HEK293 (cell line): ENCODE data around the gene PPP2R2B.

Experiments used
- CTCF ChIA-PET: fragments of 350-600 bp; formaldehyde crosslinking; extraction: SDS; loops from one replicate; lab custom pipeline; 2021; ENCODE audit warnings: antibody characterized with exemption; lab: Yijun Ruan, JAX
- POLR2A ChIA-PET: fragments of 300-600 bp; formaldehyde crosslinking; extraction: SDS; loops from one replicate; lab custom pipeline; 2020; ENCODE audit warnings: antibody characterized with exemption, inconsistent platforms; lab: Yijun Ruan, JAX
- H3K27ac ChIP-seq: fragments of 200-500 bp; sonication (Bioruptor generic); 2 replicates; pipeline ENCODE4 v1.5.1; 2014; ENCODE audit warnings: low read depth, low read length, control low read depth, inconsistent platforms; ENCODE audit errors: extremely low read depth
- H3K36me3 ChIP-seq, 2 experiments: fragments of 200-500 bp in 1 of 2; sonication (Bioruptor generic) in 1 of 2; 1 replicate in 1 of 2; 2 replicates in 1 of 2; pipeline ENCODE4 v1.5.1; 2014 to 2017; ENCODE audit warnings: inconsistent platforms in 2 of 2, low read length in 2 of 2; ENCODE audit not compliant: control insufficient read depth in 2 of 2, insufficient read depth in 1 of 2
- H3K4me1 ChIP-seq: fragments of 200-500 bp; sonication (Bioruptor generic); 2 replicates; pipeline ENCODE4 v1.5.1; 2014; ENCODE audit warnings: mild to moderate bottlenecking, low read length, inconsistent platforms; ENCODE audit not compliant: control insufficient read depth, insufficient read depth
- H3K4me3 ChIP-seq: 2 replicates; pipeline ENCODE4 v1.5.1; 2011; ENCODE audit warnings: low read depth, mild to moderate bottlenecking, control low read depth, low read length, moderate library complexity
- H3K9me3 ChIP-seq: fragments of 200-500 bp; sonication (Bioruptor generic); 2 replicates; pipeline ENCODE4 v1.5.1; 2014; ENCODE audit warnings: low read depth, low read length, inconsistent platforms; ENCODE audit not compliant: control insufficient read depth, insufficient read depth
- BCL11A ChIP-seq: fragments of 450-650 bp; formaldehyde crosslinking; IDR thresholded peaks from 2 replicates; pipeline ENCODE4 v1.5.1; 2016; ENCODE audit warnings: low read depth, missing biosample characterization, missing genetic modification characterization
- BCL11B ChIP-seq: fragments of 450-650 bp; formaldehyde crosslinking; IDR thresholded peaks from 2 replicates; pipeline ENCODE4 v1.5.1; 2016; ENCODE audit warnings: low read depth, missing biosample characterization, missing genetic modification characterization
- HOXA7 ChIP-seq: sonication (generic); formaldehyde crosslinking; IDR thresholded peaks from 2 replicates; pipeline ENCODE4 v1.8.1; 2022; ENCODE audit warnings: missing genetic modification reagents, borderline replicate concordance
- KLF1 ChIP-seq: fragments of 450-650 bp; formaldehyde crosslinking; IDR thresholded peaks from 2 replicates; pipeline ENCODE4 v1.5.1; 2016; ENCODE audit warnings: missing biosample characterization, missing genetic modification characterization
- MEIS1 ChIP-seq: sonication (generic); formaldehyde crosslinking; IDR thresholded peaks from 2 replicates; pipeline ENCODE4 v1.8.1; 2022; ENCODE audit warnings: missing genetic modification reagents, mild to moderate bottlenecking, borderline replicate concordance
- SALL2 ChIP-seq: fragments of 450-650 bp; formaldehyde crosslinking; IDR thresholded peaks from 2 replicates; pipeline ENCODE4 v1.5.0; 2017; ENCODE audit warnings: missing biosample characterization, mild to moderate bottlenecking, missing genetic modification characterization, borderline replicate concordance
- SP3 ChIP-seq: fragments of 450-650 bp; formaldehyde crosslinking; IDR thresholded peaks from 2 replicates; pipeline ENCODE4 v1.5.1; 2016; ENCODE audit warnings: missing biosample characterization, missing genetic modification characterization
- ZIC2 ChIP-seq: fragments of 450-650 bp; formaldehyde crosslinking; IDR thresholded peaks from 2 replicates; pipeline ENCODE4 v1.5.1; 2016; ENCODE audit warnings: missing biosample characterization, missing genetic modification characterization
- ZNF175 ChIP-seq: fragments of 450-650 bp; formaldehyde crosslinking; IDR thresholded peaks from 2 replicates; pipeline ENCODE4 v1.5.1; 2016; ENCODE audit warnings: missing biosample characterization, missing genetic modification characterization
- ZNF23 ChIP-seq: fragments of 450-650 bp; formaldehyde crosslinking; IDR thresholded peaks from 2 replicates; pipeline ENCODE4 v1.5.1; 2016; ENCODE audit warnings: missing biosample characterization, missing genetic modification characterization, borderline replicate concordance
- ZNF426 ChIP-seq: fragments of 450-650 bp; formaldehyde crosslinking; IDR thresholded peaks from 2 replicates; pipeline ENCODE4 v1.5.1; 2017; ENCODE audit warnings: missing biosample characterization, missing genetic modification characterization, mild to moderate bottlenecking, inconsistent platforms, moderate library complexity
- ZNF510 ChIP-seq: fragments of 450-650 bp; formaldehyde crosslinking; IDR thresholded peaks from 2 replicates; pipeline ENCODE4 v1.5.1; 2018; ENCODE audit warnings: mild to moderate bottlenecking, missing genetic modification characterization, missing biosample characterization; ENCODE audit not compliant: insufficient replicate concordance
- ZNF529 ChIP-seq: fragments of 450-650 bp; formaldehyde crosslinking; IDR thresholded peaks from 2 replicates; pipeline ENCODE4 v1.5.1; 2017; ENCODE audit warnings: missing genetic modification characterization, missing biosample characterization; ENCODE audit not compliant: insufficient replicate concordance
- ZNF624 ChIP-seq: fragments of 450-650 bp; formaldehyde crosslinking; IDR thresholded peaks from 2 replicates; pipeline ENCODE4 v1.5.1; 2017; ENCODE audit warnings: missing biosample characterization, missing genetic modification characterization
- ZNF658 ChIP-seq: fragments of 450-650 bp; formaldehyde crosslinking; IDR thresholded peaks from 2 replicates; pipeline ENCODE4; 2016; ENCODE audit warnings: missing biosample characterization, missing genetic modification characterization
- ZNF830 ChIP-seq: fragments of 450-650 bp; IDR thresholded peaks from 2 replicates; pipeline ENCODE4 v1.5.0; 2018; ENCODE audit warnings: missing biosample characterization, missing genetic modification characterization, low read depth, mild to moderate bottlenecking, moderate library complexity
- TF ChIP-seq, protein P1 (sequence below): fragments of 450-650 bp; formaldehyde crosslinking; IDR thresholded peaks from 2 replicates; pipeline ENCODE4 v1.5.1; 2016; ENCODE audit warnings: missing biosample characterization, missing genetic modification characterization
- TF ChIP-seq, protein P2 (sequence below): fragments of 450-650 bp; formaldehyde crosslinking; IDR thresholded peaks from 2 replicates; pipeline ENCODE4 v1.5.1; 2017; ENCODE audit warnings: missing biosample characterization, mild to moderate bottlenecking, missing genetic modification characterization, moderate library complexity
- TF ChIP-seq, protein P3 (sequence below): fragments of 450-650 bp; formaldehyde crosslinking; IDR thresholded peaks from 2 replicates; pipeline ENCODE4 v1.5.1; 2016; ENCODE audit warnings: missing biosample characterization, missing genetic modification characterization
- TF ChIP-seq, protein P4 (sequence below): fragments of 450-650 bp; formaldehyde crosslinking; optimal IDR thresholded peaks from 2 replicates; pipeline ENCODE3; 2016; ENCODE audit warnings: missing biosample characterization, mild to moderate bottlenecking, missing genetic modification characterization
- TF ChIP-seq, protein P5 (sequence below): fragments of 450-650 bp; formaldehyde crosslinking; IDR thresholded peaks from 2 replicates; pipeline ENCODE4 v1.5.1; 2017; ENCODE audit warnings: missing biosample characterization, missing genetic modification characterization

Gene PPP2R2B

DNA sequence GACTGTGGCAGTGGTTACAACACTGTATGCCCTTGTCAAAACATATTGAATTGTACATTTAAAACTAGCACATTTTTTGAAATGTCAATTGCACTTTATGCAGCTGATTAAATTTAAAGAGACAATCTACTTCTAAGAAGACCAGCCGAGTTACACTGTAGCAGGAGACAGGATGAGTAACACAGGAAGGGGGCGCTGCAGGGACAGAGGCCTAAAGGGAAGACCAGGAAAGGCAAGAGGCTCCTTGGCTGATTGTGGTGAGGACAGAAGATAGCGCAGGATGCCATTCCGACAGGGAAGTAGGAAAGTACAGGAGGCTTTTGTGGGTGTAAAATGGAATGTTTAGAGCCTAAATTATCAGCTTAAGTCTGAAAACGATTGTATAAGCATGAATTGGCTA lies 28.2 kb upstream of the PPP2R2B start:
- no peaks in the 10 kb centered on the region for H3K4me1 ChIP-seq
- ChIA-PET POLR2A (no interaction called here), CTCF (interaction anchor here (0.7 to 1.7 kb wide), 6 partner anchors 10 to 786 kb away, joined by 3 to 4 read pairs (median 3); no protein-coding TSS in a partner anchor)
- H3K36me3 ChIP-seq, result no peaks in the 10 kb centered on the region
- no peaks in the 10 kb centered on the region for H3K9me3 ChIP-seq
- no peak overlapping the region for H3K4me3 ChIP-seq
- H3K27ac ChIP-seq, result no peak overlapping the region
- TF ChIP-seq BCL11A (tag by site-specific recombination) (no peak), ZNF624 (tag by site-specific recombination) (no peak), ZNF529 (no peak), ZNF23 (tag by site-specific recombination) (no peak), ZNF510 (tag by site-specific recombination) (no peak)

DNA sequence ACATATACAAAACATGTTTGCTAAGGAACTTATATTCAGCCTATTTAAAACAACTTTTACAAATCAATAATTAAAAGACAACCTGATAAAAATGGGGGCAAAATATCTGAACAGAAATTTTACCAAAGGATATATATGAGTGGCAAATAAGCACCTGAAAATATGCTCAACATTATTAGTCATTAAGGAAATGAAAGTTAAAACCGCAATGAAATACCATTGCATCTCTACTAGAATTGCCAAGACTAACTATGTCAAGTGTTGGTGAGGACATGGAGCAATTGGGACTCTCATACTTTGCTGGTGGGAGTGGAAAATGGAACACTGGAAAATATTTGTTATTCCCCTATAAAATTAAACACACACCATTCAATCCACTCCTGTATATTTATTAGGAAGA lies 26.3 kb upstream of the PPP2R2B start:
- Histone ChIP-seq H3K9me3 (no peaks in the 10 kb centered on the region), H3K27ac (no peak overlapping the region), H3K4me1 (no peaks in the 10 kb centered on the region), H3K4me3 (no peak overlapping the region), H3K36me3 (no peaks in the 10 kb centered on the region)
- TF ChIP-seq, protein P1, sequence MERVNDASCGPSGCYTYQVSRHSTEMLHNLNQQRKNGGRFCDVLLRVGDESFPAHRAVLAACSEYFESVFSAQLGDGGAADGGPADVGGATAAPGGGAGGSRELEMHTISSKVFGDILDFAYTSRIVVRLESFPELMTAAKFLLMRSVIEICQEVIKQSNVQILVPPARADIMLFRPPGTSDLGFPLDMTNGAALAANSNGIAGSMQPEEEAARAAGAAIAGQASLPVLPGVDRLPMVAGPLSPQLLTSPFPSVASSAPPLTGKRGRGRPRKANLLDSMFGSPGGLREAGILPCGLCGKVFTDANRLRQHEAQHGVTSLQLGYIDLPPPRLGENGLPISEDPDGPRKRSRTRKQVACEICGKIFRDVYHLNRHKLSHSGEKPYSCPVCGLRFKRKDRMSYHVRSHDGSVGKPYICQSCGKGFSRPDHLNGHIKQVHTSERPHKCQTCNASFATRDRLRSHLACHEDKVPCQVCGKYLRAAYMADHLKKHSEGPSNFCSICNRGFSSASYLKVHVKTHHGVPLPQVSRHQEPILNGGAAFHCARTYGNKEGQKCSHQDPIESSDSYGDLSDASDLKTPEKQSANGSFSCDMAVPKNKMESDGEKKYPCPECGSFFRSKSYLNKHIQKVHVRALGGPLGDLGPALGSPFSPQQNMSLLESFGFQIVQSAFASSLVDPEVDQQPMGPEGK, result no peak
- TF ChIP-seq, protein P2, sequence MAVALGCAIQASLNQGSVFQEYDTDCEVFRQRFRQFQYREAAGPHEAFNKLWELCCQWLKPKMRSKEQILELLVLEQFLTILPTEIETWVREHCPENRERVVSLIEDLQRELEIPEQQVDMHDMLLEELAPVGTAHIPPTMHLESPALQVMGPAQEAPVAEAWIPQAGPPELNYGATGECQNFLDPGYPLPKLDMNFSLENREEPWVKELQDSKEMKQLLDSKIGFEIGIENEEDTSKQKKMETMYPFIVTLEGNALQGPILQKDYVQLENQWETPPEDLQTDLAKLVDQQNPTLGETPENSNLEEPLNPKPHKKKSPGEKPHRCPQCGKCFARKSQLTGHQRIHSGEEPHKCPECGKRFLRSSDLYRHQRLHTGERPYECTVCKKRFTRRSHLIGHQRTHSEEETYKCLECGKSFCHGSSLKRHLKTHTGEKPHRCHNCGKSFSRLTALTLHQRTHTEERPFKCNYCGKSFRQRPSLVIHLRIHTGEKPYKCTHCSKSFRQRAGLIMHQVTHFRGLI (tag by site-specific recombination), result no peak
- TF ChIP-seq ZNF426 (no peak), SP3 (tag by site-specific recombination) (no peak), KLF1 (tag by site-specific recombination) (no peak), ZIC2 (tag by site-specific recombination) (no peak), SALL2 (tag by site-specific recombination) (no peak), HOXA7 (CRISPR knock-in tag) (no peak), ZNF830 (no peak), BCL11B (tag by site-specific recombination) (no peak), ZNF175 (tag by site-specific recombination) (no peak), ZNF658 (tag by site-specific recombination) (no peak), MEIS1 (CRISPR knock-in tag) (no peak)
- TF ChIP-seq, protein P3, sequence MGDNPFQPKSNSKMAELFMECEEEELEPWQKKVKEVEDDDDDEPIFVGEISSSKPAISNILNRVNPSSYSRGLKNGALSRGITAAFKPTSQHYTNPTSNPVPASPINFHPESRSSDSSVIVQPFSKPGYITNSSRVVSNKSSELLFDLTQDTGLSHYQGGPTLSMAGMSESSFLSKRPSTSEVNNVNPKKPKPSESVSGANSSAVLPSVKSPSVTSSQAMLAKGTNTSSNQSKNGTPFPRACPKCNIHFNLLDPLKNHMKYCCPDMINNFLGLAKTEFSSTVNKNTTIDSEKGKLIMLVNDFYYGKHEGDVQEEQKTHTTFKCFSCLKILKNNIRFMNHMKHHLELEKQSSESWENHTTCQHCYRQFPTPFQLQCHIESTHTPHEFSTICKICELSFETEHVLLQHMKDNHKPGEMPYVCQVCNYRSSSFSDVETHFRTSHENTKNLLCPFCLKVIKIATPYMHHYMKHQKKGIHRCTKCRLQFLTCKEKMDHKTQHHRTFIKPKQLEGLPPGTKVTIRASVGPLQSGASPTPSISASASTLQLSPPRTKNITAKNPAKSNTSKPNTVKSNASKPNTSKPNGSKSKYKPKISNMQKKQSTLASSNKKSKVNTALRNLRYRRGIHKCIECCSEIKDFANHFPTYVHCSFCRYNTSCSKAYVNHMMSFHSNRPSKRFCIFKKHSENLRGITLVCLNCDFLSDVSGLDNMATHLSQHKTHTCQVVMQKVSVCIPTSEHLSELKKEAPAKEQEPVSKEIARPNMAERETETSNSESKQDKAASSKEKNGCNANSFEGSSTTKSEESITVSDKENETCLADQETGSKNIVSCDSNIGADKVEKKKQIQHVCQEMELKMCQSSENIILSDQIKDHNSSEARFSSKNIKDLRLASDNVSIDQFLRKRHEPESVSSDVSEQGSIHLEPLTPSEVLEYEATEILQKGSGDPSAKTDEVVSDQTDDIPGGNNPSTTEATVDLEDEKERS (tag by site-specific recombination), result no peak
- TF ChIP-seq, protein P4, sequence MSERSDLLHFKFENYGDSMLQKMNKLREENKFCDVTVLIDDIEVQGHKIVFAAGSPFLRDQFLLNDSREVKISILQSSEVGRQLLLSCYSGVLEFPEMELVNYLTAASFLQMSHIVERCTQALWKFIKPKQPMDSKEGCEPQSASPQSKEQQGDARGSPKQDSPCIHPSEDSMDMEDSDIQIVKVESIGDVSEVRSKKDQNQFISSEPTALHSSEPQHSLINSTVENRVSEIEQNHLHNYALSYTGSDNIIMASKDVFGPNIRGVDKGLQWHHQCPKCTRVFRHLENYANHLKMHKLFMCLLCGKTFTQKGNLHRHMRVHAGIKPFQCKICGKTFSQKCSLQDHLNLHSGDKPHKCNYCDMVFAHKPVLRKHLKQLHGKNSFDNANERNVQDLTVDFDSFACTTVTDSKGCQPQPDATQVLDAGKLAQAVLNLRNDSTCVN (tag by site-specific recombination), result no peak
- TF ChIP-seq, protein P5, sequence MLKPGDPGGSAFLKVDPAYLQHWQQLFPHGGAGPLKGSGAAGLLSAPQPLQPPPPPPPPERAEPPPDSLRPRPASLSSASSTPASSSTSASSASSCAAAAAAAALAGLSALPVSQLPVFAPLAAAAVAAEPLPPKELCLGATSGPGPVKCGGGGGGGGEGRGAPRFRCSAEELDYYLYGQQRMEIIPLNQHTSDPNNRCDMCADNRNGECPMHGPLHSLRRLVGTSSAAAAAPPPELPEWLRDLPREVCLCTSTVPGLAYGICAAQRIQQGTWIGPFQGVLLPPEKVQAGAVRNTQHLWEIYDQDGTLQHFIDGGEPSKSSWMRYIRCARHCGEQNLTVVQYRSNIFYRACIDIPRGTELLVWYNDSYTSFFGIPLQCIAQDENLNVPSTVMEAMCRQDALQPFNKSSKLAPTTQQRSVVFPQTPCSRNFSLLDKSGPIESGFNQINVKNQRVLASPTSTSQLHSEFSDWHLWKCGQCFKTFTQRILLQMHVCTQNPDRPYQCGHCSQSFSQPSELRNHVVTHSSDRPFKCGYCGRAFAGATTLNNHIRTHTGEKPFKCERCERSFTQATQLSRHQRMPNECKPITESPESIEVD (tag by site-specific recombination), result no peak
- CTCF ChIA-PET, result interaction anchor here (0.9 kb wide), 1 partner anchor 362 kb away, joined by 3 read pairs; no protein-coding TSS in a partner anchor
- POLR2A ChIA-PET, result no interaction called here
